GF-D8 (cell line): ENCODE data around the gene TMBIM6.
"Not testable (repeated sequence)": the region's sequence is repeated elsewhere in the genome, so short reads cannot be mapped to it uniquely, and the experiment has no call there.

Experiments
- DNase-seq: peaks from one replicate; lab custom pipeline; 2025; lab: John Stamatoyannopoulos, UW

The TMBIM6 gene

DNA sequence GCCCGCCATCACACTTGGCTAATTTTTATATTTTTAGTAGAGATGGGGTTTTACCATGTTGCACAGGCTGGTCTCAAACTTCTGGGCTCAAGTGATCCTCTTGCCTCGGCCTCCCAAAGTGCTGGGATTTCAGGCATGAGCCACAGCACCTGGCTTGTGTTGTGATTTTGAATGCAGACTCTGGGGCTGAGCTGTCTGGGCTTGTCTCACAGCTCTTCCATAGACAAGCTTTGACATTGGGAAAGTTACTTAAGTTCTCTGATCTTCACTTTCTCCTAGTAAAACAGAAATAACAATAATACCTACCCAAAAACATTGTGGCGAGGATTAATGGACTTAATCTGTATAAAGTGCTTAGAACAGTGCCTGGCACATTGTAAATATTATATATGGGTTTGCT, 36.0 kb downstream of the TMBIM6 start:
- no peak for DNase-seq

DNA sequence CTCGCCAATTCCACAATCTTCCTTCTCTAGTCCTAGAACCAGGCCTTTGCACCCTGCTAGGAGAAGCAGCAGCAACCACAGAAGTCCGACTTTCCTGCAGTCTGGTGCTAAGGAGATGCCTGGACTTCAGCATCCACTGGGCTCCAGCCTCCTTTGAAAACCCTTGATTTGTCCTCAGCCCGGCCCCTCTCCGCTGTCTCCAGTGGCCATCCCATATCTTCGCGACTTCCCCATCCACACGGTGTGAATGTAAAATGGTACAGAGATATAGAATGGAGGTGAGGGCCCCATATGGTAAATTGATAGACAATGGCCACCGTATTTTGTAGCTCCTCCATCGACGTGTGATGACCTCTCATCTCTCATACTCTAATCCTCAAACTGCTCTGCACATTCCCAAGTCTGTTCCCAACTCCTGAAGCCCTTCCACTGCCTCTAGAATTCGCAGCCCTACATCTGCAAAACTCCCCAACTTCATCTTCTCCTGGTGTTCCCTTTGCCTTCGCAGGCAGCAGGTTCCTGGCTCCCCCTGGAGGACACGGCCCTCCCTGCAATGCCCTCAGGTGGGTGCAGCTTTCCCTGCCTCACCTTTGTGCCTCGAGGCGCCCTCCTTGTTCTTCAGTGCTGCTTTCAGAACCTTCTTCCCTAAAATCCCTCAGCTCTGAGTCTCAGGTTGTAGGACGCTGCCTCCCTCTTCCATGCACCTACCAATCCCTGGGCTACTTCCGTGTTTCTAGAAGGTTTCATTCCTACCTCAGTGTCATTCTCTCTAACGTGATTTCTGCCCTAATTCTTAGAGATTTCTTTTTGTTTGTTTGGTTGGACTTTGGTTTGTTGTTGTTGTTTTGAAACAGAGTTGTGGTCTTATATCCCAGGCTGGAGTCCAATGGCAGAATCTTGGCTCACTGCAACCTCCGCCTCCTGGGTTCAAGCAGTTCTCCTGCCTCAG, 36.7 kb downstream of the TMBIM6 start:
- no peak for DNase-seq

DNA sequence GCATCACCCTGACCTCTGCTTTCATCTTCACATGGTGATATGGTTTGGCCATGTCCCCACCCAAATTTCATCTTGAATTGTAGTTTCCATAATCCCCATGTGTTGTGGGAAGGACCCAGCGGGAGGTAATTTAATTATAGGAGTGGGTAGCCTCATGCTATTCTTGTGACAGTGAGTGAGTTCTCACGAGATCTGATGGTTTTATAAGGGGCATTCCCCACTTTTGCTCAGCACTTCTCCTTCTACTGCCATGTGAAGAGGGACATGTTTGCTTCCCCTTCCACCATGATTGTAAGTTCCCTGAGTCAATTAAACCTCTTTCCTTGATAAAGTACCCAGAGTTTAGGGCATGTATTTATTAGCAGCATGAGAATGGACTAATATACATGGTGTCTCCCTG, 38.2 kb downstream of the TMBIM6 start:
- no peak for DNase-seq

DNA sequence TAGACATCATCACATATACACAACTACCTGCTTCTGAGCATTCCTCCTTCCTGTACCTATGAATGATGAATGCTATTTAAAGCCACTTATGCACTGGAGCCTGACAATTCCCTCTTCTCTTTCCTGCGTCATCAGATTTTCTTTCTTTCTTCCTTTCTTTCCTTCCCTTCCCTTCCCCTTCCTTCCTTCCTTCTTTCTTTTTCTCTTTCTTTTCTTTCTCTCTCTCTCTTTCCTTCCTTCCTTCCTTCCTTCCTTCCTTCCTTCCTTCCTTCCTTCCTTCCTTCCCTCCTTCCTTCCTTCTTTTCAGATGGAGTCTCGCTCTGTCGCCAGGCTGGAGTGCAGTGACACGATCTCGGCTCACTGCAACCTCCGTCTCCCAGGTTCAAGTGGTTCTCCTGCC, 39.6 kb downstream of the TMBIM6 start:
- not testable (repeated sequence) for DNase-seq

DNA sequence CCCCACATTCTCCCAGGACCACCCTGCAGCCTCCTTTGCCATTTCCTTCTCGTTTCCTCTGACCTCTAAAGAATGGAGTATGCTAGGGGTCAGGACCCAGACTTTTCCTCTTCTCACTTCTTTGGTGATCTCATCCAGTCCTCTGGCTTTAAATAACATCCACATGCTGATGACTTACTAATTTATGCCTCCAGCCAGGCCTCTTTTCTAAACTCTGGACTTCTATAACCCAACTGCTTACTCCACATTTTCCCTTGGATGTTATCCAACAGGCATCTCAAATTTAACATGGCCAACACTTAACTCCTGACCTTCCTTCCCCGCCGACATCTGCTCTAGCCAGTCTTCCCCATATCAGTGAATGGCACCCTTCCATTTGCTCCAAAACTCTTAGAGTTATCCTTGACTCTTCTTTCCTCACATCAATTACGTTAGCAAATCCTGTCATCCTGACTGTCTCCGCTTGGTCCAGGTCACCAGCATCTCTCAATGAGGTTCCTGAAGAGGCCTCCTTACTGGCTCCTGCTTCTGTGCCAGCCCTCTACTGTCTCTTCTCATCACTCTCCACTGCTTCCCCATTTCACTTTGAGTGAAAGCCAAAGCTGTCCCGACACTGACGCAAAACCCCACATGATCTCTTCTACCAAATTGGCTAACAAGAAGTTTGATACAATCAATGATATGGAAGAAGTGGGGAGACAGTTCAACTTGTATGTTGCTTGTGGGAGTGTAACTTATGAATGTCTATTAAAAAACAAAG, 42.7 kb downstream of the TMBIM6 start:
- no peak for DNase-seq

DNA sequence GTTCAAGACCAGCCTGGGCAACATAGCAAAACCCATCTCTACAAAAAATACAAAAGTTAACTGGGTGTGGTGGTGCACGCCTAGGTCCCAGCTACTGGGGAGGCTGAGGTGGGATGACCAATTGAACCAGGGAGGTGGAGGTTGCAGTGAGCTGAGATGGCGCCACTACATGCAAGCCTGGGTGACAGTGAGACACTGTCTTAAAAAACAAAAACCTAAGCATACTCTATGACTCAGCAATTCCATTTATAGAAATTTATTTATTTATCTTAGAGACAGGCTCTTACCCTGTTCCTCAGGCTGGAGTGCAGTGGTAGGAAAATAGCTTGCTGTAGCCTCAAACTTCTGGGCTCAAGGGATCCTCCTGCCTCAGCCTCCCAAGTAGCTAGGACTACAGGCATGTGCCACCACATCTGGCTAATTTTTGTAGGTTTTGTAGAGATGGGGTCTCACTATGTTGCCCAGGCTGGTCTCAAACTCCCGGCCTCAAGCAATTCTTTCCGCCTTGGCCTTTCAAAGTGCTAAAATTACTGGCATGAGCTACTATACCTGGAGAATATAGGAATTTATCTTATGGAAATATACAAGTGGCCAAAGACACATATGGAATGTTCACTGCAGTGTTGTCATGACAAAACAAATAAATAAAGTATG, 43.5 kb downstream of the TMBIM6 start:
- no peak for DNase-seq

DNA sequence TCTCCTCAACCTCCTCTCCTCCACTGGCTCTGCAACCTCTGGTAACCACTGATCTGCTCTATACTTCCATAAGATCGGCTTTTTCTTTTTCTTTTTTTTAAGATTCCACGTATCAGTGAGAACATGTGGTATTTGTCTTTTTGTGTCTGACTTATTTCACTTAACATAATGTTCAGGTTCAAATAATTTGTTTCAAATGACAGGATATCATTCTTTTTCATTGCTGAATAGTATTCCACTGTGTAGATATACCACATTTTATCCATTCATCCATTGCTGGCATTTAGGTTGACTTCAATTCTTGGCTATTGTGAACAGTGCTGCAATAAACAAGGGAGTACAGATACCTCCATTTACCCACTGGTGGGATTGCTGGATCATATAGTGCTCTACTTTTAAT, 46.3 kb downstream of the TMBIM6 start:
- DNase-seq: no peak

DNA sequence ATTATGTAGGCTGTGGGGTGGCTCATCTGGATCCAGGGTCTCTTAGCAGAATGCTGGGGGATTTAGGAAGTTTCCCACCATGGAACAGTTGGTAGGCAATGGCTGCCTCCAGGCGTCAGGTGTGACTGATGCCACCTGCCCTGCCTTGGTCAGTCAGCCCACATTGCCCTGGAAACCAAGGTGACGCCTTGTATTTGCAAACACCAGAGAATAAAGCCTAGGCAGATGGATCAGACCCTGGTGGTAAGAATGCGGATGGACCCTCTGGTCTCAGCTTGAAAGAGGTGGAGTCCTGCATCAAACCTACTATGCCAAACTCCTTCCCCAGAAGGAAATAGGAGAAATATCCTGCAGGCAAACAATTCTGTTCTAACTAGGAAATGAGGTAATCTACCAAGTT, 48.6 kb downstream of the TMBIM6 start:
- no peak for DNase-seq

DNA sequence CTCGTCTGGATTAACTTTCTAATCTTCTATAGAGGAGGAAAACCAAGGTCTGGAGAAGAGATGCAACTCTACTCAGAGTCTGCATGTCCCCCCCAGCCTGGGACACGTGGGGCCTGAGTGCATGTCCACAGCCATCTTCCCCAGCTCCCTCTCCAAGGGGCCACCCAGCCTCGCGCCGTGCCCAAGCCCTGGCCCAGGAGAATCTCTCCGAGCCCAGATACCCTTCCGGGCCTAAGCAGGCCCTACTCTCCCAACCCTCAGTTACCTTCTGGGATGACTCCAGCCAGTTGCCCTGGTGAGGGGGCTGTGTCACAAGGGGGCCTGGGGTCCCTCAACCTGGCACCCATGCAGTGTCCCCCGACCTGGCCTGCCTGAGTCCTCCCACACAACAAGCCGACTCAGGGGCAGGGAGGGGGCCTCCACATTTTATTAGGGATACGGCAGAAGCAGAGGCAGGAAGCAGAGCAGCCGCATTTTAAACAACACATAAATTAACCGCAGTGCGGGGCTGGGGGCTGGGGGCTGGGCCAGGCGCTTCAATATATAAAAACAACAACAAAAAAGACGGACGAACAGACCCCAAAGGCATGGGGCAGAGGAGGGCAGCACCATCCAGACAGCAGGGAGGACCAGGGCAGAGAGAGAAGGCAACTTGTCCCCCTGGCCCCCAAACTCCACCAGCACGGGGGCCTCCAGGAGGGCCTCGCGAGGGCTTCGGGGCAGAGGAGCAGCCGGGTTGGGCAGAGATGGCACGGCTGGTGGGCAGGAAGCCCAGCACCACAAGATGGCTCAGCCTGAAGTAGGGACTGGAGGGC, 49.6 kb downstream of the TMBIM6 start:
- DNase-seq: no peak

DNA sequence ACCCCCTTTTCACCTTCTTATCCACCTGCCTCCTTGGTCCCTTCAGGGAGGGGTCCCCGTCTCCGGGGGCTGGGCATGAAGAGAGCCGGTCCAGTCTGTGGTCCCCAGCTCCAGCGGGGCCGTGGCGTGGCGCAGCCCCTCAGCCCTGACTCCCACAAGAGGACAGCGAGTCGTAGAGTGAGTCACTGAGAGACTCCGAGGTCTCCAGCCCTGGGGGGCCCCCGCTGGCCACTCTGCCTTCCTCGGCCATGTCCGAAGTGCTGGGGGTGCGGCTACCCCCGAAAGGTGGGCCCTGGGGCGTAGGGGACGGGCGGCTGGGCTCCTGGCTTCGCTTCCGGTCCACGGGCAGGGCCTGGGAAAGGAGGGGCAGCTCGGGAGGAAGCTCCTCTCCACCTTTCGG, 50.3 kb downstream of the TMBIM6 start:
- no peak for DNase-seq

DNA sequence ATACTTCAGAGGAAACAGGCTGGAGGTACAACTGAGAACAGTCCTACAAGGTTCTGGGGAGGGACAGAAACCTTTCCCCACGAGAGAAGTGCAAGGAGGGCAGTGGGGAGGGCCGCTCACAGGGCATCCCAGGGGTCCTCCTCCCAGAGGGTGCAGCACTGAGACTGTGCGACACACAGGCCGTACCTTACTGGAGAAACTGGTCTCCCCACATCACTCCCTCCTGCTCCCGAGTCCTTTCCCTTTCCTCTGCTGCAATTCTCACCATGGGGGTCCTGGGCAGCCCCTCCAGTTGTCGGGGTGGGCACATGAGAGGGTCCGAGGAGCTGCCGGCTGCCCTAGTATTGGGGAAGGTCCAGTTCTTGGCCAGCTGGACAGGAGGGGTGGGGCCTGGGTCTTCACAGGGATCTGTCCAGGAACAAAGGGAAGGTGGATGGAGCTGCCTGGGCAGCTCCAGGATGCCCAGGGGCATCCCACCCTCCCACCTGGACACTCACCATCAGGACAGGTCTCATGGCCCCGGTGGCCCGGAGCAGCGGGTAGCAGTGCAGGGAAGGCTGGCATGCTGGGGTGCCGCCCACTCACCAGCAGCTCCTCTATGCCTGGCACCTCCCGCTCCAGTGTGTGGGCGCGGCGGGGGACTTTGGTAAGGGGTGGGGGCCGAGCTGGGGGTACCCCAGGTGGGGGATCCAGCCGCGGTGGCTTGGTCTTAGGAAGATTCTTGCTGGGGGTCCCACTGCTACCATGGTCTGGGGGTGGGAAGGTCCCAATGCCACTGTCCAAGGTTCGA, 51.0 kb downstream of the TMBIM6 start:
- DNase-seq: no peak

DNA sequence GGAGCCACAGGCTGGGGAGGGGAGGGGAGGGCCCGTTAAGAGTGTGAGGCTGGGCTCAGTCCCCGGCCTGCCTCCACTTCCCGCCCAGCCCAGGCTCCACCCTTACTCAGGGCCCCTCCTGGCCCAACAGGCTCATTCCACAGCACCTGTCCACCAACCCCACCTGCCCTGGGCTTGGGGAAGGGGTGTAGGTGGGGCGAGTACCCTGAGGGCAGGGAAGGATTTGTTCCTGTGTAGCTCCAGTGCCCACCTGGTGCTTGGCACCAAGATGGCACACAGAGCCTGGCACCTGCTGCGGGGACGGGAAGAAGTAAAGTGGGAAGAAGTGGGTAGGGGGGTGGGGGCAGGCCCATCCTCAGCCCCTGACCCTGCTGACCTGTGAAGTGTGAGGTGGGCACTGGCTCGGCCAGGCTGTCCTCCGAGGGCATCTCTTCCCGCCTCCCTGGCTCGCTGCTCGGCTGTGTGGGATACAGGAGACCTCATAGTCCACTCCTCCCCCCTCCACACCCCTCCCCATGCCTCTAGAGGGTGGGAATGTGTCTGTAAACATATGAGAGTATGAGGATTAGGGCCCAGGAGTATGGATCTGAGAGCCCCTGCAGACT, 51.7 kb downstream of the TMBIM6 start:
- no peak for DNase-seq

DNA sequence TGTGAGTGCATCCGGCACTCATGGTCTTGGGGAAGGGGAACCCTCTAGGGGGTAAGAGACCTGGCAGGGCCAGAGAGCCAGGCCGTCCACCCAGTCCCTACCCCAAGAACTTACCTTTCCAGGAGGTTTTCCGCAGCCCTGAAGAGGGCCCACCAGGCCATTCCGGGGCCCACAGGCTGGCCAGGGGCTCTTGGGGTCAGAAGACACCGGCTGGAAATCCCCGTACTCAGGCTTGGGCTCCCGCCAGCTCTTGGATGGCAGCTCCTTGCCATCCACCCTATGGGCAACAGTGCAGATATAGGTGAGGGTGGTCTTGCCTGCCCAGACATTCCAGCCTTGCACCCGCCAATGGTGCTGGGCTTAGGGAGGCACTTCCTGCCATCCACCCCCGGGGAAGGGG, 52.3 kb downstream of the TMBIM6 start:
- DNase-seq: no peak

DNA sequence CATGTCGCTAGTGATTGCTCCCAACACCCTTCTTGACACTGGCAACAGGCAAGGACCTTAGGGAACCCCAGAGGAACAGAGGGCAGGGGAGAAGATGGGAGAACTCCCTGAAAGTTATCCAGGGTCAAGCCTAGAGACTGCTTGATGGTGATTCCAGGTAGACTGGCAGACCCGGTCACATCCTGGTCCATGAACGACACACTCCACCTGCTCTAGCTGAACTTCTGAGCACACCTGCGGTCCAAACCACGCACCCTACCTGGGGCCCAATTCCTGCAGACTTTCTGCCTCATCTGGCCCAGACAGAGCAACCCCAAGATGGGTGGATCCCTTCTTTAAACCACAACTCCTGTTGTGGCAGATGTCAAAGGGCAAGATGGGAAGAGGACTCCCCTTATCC, 52.7 kb downstream of the TMBIM6 start:
- DNase-seq: no peak

DNA sequence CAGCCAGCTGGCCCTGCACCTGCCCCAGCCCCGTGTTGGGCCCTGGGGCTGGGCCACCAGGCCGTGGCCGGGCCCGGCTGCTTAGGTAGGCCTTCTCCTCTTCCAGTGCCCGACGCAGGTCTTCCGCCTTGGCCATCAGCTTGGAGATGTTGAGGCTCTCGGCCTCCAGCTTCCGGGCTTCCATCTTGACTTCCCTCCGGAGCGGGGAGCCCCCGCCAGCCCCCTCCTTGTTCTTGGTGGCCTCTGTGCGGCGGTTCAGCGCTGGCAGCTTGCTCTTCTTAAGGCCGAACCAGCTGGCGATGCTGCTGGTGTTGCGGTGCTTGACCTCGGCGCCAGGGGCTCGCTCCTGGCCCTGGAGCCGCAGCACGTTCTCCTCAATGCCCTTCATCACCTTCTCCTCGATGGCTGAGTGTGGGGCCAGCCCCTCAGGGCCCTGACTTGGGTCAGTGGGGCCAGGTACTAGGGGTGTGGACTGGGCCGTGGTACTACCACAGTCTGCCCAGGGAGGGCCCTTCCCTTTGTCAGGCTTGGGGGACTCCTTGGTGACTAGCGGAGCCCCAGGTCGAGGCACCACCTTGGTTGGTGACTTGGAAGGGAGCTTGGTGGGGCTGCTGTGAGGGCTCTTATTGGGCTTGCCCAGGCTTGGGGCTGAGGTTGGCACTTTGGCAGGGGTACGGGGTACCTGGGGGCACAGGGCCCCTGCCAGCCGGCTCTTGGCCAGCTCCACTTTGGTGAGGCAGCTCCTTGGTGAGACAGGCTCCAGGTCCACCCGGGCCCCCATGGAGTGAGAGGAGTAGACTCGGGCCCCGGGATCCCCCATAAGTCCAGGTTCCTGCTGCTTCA, 53.7 kb downstream of the TMBIM6 start:
- no peak for DNase-seq

DNA sequence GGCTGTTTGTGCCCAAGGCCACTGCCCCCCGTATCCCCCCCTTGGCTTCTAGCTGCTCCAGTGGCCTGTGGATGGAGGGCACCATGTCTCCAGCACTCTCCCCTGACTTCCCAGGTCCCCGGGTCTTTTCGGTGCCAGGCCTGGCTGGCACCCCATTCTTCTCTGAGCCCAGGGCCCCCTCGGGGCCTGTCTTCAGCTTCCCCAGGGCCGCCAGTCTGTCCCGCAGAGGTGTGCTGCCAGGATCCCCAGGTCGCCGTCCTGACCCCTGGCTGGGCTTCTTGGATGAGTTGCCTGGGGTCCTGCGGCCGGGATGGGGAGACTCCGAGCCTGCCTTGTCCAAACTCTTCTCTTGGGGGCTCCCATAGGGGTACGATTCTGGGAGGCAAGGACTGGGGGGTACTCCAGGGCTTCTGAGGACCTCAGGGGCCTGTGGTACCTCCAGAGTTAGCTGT, 54.3 kb downstream of the TMBIM6 start:
- DNase-seq: no peak

DNA sequence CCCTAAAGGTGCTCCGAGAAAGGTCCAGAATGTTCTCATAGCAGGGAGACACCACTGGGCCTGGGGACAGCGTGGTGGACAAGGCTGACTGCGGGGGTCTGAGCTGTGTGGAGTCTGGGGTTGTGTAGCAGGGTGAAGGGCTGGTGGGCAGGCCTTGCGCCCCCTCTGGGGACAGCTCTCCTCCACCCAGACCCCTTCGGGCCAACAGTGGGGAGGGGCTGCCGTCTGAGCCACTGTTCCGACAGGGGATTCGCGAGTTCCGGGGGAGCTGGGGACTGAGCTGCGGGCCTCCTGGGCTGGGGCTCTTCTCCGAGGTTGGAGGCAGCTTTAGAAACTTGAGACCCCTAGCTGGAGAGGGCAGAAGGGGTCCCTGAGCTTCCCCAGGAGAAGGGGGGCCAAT, 54.8 kb downstream of the TMBIM6 start:
- no peak for DNase-seq

DNA sequence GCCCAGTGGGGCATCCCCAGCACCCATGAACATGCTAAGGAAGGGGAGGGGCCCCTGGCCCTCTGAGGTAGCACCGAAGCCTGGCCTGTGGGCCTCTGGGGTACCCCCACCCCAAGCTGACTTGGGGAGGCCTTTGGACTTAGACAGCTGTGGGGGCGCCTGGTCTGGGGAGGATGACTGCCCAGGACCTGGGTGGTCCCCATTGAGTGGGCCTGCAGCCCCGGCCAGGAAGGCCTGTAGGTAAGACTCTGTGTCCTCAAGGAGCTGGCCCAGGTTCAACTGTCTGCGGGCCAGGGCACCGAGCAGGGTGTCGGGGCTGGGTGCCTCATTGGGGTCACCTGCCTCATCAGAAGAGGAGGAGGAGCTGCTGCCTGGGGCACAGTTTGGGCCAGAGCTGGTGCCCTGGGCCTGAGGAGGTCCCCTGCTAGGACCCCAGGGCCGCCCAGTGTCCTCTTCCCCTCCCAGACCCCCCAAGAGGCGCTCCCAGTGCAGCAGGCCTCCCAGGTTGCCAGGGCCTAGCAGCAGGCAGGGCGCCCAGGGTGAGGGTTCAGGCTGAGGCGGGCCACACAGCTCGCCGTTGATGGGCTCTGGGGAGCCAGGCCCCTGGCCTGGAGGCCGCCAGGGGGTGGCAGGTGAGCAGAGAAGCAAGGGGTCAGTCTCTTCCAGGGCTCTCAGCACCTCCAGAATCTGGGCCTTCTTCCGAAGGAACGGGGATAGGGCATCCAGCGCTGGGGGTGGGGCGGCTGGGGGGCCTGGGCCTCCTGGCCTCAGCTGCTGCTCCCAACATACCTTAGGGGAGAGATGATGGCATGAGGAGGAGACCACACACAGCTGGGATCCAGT, 55.5 kb downstream of the TMBIM6 start:
- no peak for DNase-seq

DNA sequence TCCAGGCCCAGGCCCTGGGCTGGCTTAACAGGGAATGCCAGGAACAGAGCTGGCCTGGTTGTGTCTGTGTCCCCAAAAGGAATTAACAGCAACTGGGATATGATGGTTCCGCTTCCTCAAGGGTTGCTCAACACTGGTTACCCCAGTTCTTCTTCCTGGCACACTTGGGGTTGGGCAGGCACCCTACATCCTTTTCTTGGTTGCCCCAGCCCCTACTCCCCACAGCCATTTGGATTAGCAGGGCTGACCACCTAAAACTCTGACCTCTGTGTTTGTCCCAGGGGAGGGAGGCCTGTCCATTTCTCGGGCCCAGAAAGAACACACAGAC, 56.1 kb downstream of the TMBIM6 start:
- DNase-seq: no peak
